MM.1S (cell line): ENCODE data around the gene SPECC1L.

Experiments used
- EZH2 ChIP-seq: fragments of 300-600 bp; sonication (generic); optimal IDR thresholded peaks from 2 replicates; pipeline ENCODE3; 2017; ENCODE audit warnings: low read depth, mild to moderate bottlenecking, antibody characterized with exemption, low read length, mixed read lengths
- EZH2phosphoT487 ChIP-seq: fragments of 300-600 bp; sonication (generic); IDR thresholded peaks from 2 replicates; pipeline ENCODE4 v1.6.1; 2018; ENCODE audit warnings: antibody characterized with exemption, low read length
- TF ChIP-seq, protein P1 (sequence below): fragments of 300-600 bp; sonication (generic); IDR thresholded peaks from 2 replicates; pipeline ENCODE4 v1.5.1; 2016; ENCODE audit warnings: antibody characterized with exemption, low read length, mixed read lengths

- TF ChIP-seq, protein P1, sequence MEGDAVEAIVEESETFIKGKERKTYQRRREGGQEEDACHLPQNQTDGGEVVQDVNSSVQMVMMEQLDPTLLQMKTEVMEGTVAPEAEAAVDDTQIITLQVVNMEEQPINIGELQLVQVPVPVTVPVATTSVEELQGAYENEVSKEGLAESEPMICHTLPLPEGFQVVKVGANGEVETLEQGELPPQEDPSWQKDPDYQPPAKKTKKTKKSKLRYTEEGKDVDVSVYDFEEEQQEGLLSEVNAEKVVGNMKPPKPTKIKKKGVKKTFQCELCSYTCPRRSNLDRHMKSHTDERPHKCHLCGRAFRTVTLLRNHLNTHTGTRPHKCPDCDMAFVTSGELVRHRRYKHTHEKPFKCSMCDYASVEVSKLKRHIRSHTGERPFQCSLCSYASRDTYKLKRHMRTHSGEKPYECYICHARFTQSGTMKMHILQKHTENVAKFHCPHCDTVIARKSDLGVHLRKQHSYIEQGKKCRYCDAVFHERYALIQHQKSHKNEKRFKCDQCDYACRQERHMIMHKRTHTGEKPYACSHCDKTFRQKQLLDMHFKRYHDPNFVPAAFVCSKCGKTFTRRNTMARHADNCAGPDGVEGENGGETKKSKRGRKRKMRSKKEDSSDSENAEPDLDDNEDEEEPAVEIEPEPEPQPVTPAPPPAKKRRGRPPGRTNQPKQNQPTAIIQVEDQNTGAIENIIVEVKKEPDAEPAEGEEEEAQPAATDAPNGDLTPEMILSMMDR, result no peak
- TF ChIP-seq EZH2 (no peak), EZH2phosphoT487 (no peak)
These were observed 144.6 kb downstream of the SPECC1L start for GRCh38 chr22:24414984-24415945.
